ENCODE results near the gene MED14.

MED14 gene

GRCh38 chrX:40729598-40730584 lies 5.5 kb downstream of the MED14 start:
- no peak for DNase-seq

GRCh38 chrX:40727581-40728252 lies 7.6 kb downstream of the MED14 start:
- no peak for DNase-seq

GRCh38 chrX:40727093-40727492 lies 8.2 kb downstream of the MED14 start:
- no peak for DNase-seq

- no peak for DNase-seq
Observed at GRCh38 chrX:40722930-40723329, 12.4 kb downstream of the MED14 start.

- no peak for DNase-seq
Observed at GRCh38 chrX:40721489-40722106, 13.7 kb downstream of the MED14 start.

- no peak for DNase-seq
Observed at GRCh38 chrX:40720792-40721191, 14.6 kb downstream of the MED14 start.

- DNase-seq: no peak
Observed at GRCh38 chrX:40720339-40720738, 15.0 kb downstream of the MED14 start.

GRCh38 chrX:40719731-40720130 lies 15.6 kb downstream of the MED14 start:
- DNase-seq: no peak

- no peak for DNase-seq
Observed at GRCh38 chrX:40719218-40719617, 16.1 kb downstream of the MED14 start.

- DNase-seq: no peak
Observed at GRCh38 chrX:40709395-40709794, 25.9 kb downstream of the MED14 start.

- no peak for DNase-seq
Observed at GRCh38 chrX:40705658-40706312, 29.6 kb downstream of the MED14 start.

GRCh38 chrX:40700640-40701342 lies 34.6 kb downstream of the MED14 start:
- DNase-seq: no peak

- no peak for DNase-seq
Observed at GRCh38 chrX:40698851-40699250, 36.5 kb downstream of the MED14 start.

- peak in 1 of 2 donors; percentile 55 for DNase-seq
Observed at GRCh38 chrX:40694802-40695201, 40.5 kb downstream of the MED14 start.

GRCh38 chrX:40688929-40689328 lies 46.4 kb downstream of the MED14 start:
- no peak for DNase-seq

GRCh38 chrX:40687169-40687568 lies 48.2 kb downstream of the MED14 start:
- no peak for DNase-seq

- peak; percentile 11 to 19 for DNase-seq
Observed at GRCh38 chrX:40685362-40685918, 49.9 kb downstream of the MED14 start.

GRCh38 chrX:40684092-40684491 lies 51.2 kb downstream of the MED14 start:
- DNase-seq: no peak

GRCh38 chrX:40683245-40683644 lies 52.1 kb downstream of the MED14 start:
- DNase-seq: no peak

GRCh38 chrX:40671126-40671525 lies 64.2 kb downstream of the MED14 start:
- no peak for DNase-seq

GRCh38 chrX:40663880-40664630 lies 71.3 kb downstream of the MED14 start:
- no peak for DNase-seq

Measured in inflammatory macrophage treated with lipopolysaccharide for 1 hour (primary cell).